GM08714 (cell line): Measurements from ENCODE around the gene TTC8.
"Not testable (repeated sequence)": the region's sequence is repeated elsewhere in the genome, so short reads cannot be mapped to it uniquely, and the experiment has no call there.

Source experiments
- H3K4me3 ChIP-seq: fragments of 200-500 bp; sonication (Bioruptor generic); 2 replicates; pipeline ENCODE4 v1.5.1; 2014; ENCODE audit warnings: mild to moderate bottlenecking, low read length, inconsistent platforms
- ZNF274 ChIP-seq: IDR thresholded peaks from 2 replicates; pipeline ENCODE4 v1.6.1; 2012; ENCODE audit warnings: mild to moderate bottlenecking, low read depth, low read length

The TTC8 gene

GRCh38 chr14:88838015-88838414 lies 13.6 kb downstream of the TTC8 start:
- no peak for TF ChIP-seq ZNF274
- H3K4me3 ChIP-seq, result no peak overlapping the region

DNA sequence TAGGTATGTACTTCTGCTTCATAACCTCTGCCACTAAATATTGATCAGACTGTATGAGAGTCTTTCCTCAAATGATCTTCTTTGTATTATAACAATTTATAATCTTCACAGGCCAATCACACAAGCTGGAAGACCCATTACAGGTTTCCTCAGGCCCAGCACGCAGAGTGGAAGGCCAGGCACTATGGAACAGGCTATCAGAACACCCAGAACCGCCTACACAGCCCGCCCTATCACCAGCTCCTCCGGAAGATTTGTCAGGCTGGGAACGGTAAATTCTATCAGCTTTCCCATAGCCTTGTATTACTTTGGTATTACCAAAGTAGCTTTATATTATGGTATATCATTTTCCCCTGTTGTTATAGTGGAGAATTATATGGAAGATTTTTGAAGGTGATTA lies 16.5 kb downstream of the TTC8 start:
- TF ChIP-seq ZNF274, result no peak
- H3K4me3 ChIP-seq, result no peak overlapping the region

DNA sequence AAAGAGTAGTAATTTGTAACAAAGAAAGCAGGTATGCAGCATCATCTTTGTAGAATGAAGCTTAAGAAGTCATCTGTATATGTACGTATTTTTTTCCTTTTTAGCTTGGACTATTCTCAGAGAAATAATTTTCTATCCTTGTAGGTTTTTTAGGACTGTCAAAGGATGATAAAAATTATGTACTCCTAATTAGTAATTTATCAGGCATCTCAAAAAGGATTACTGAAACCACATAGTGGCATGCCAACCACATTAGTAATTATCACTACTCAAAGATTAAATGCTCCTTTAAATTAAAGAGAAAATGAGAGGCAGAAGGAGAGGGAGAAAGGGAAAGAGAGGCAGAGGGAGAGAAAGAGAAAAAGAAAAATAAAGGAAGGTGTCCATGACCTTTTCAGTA lies 17.3 kb downstream of the TTC8 start:
- no peak for TF ChIP-seq ZNF274
- H3K4me3 ChIP-seq, result no peak overlapping the region

- TF ChIP-seq ZNF274, result no peak
- no peak overlapping the region for H3K4me3 ChIP-seq
Measured at GRCh38 chr14:88842414-88842813, 18.0 kb downstream of the TTC8 start.

GRCh38 chr14:88844980-88845491 lies 20.6 kb downstream of the TTC8 start:
- H3K4me3 ChIP-seq, result no peak overlapping the region
- TF ChIP-seq ZNF274, result no peak

- no peak for TF ChIP-seq ZNF274
- H3K4me3 ChIP-seq, result no peak overlapping the region
Measured at GRCh38 chr14:88848571-88848970, 24.1 kb downstream of the TTC8 start.

DNA sequence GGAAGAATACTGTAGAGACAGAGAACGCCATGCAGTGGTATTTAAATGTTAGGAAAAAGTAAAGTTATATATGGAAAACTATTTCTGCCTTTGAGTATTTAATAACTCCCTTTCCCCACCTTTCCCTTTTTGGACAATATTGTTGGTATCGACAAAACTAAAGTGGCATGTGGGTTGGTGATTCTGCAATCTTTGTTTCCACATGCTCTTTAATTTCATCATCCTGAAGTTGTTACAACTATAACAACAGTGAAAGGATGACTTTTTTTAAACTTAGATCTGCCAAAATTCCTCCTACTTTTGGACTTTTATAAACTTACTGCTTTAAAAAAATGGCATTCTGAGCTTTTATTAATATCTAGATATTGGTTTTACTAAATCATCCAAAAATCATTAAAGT lies 25.3 kb downstream of the TTC8 start:
- no peak for TF ChIP-seq ZNF274
- no peak overlapping the region for H3K4me3 ChIP-seq

GRCh38 chr14:88851587-88851986 lies 27.1 kb downstream of the TTC8 start:
- H3K4me3 ChIP-seq, result no peak overlapping the region
- no peak for TF ChIP-seq ZNF274

- no peak overlapping the region for H3K4me3 ChIP-seq
- no peak for TF ChIP-seq ZNF274
Measured at GRCh38 chr14:88852632-88853031, 28.2 kb downstream of the TTC8 start.

GRCh38 chr14:88853129-88853528 lies 28.7 kb downstream of the TTC8 start:
- no peak for TF ChIP-seq ZNF274
- H3K4me3 ChIP-seq, result no peak overlapping the region

DNA sequence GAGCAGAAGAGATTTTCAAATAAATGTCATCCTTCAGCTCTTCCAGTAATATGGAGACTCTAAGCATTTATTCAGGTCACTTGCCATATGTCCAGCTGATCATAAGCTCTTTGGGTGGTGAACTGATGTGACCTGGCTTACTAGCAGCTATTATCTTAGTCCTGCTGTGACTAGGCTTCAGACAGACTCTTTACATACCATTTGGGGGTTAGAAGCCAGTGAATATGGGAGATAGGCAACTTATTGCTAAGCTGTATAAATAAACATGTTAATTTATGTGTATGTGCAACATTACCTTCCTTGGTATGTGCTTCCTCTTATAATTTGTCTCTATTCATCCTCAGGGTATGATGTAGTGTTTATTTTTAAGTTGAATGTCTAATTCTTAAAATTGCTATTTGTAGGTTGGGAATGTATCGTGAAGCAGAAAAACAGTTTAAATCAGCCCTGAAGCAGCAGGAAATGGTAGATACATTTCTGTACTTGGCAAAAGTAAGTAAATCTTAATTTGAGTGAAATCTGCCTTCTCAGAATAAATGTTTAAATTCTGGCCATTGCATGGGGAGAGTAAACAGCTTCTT lies 32.4 kb downstream of the TTC8 start:
- H3K4me3 ChIP-seq, result no peak overlapping the region
- TF ChIP-seq ZNF274, result no peak

DNA sequence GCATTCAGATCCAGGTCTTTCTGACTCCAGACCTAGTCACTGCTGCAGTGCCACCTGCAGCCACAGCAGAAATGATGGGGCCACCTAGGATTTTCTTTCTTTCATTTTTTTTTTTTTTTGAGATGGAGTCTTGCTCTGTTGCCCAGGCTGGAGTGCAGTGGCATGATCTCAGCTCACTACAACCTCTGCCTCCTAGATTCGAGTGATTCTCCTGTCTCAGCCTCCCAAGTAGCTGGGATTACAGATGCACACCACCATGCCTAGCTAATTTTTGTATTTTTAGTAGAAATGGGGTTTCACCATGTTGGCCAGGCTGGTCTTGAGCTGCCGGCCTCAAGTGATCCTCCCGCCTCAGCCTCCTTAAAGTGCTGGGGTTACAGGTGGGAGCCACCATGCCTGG lies 33.4 kb downstream of the TTC8 start:
- H3K4me3 ChIP-seq, result not testable (repeated sequence)

GRCh38 chr14:88859118-88859517 lies 34.7 kb downstream of the TTC8 start:
- not testable (repeated sequence) for H3K4me3 ChIP-seq

- TF ChIP-seq ZNF274, result no peak
- H3K4me3 ChIP-seq, result no peak overlapping the region
Measured at GRCh38 chr14:88863167-88863566, 38.7 kb downstream of the TTC8 start.

- TF ChIP-seq ZNF274, result no peak
Measured at GRCh38 chr14:88864198-88864597, 39.7 kb downstream of the TTC8 start.

GRCh38 chr14:88866305-88866704 lies 41.9 kb downstream of the TTC8 start:
- TF ChIP-seq ZNF274, result no peak
- H3K4me3 ChIP-seq, result no peak overlapping the region

More at GRCh38 chr14:88864198-88864597, 39.7 kb downstream of the TTC8 start:
- no peak overlapping the region for H3K4me3 ChIP-seq
